GM13976 (cell line): ENCODE results near the gene TDRD9.

Source experiments
- DNase-seq: peaks from one replicate; pipeline ENCODE4 v3.0.0; 2012; ENCODE audit warnings: low spot score
- in situ Hi-C: fragments of 300-500 bp; cut with MboI; formaldehyde crosslinking; loops from one replicate; pipeline ENCODE4 v1.12.0; 2022; ENCODE audit warnings: low sequenced_read_pairs, mixed read lengths, inconsistent platforms; ENCODE audit not compliant: unreplicated experiment
- TF ChIP-seq, protein P1 (sequence below): IDR thresholded peaks from 2 replicates; pipeline ENCODE4 v1.5.1; 2012; ENCODE audit warnings: borderline replicate concordance, mild to moderate bottlenecking; ENCODE audit not compliant: insufficient read depth; ENCODE audit errors: extremely low read depth, missing control alignments, control extremely low read depth

The TDRD9 gene

DNA sequence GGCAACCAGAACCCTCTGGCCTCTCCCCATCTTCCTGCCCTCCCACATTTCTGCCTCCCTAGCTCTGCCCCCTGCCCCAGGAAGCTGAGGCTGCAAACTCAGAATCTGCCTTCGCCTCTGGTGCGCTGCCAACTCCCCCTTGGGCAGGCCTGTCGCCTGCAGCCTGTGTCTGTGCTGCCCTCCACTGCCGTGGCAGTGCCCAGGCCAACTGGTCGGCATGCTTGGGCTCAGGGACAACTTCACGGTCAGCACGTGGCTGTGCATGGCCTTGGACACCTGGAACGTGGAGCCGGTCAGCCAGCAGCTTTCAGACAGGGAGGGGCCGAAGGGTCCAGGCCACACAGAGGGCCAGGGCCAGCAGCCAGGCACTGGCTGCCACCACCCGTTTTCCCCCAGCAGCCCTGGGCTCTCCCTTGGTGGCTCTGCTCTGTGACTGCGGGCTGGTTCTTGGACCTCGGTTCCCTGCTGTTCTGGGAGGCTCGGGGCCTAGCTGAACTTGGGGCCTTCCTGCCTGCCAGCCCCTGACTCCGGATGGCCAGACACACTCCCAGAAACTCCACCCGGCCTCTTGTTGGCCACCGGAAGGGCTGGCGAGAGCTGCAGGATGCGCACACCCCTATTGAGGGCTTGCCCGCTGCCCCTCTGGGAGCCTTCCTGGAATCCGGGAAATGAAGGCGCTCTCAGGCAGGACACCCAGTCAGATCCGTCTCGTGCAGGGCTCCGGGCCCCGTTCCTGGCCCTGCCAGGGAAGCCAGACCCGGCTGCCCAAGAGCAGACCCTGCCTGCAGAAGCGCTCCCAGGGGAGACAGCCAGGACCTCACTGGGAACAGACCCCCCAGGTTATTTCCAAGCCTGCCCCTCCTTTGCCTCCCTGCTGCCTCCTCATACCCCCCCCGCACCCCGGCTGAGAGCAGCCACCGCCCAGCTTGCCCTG lies 46.7 kb upstream of the TDRD9 start:
- TF ChIP-seq, protein P1, sequence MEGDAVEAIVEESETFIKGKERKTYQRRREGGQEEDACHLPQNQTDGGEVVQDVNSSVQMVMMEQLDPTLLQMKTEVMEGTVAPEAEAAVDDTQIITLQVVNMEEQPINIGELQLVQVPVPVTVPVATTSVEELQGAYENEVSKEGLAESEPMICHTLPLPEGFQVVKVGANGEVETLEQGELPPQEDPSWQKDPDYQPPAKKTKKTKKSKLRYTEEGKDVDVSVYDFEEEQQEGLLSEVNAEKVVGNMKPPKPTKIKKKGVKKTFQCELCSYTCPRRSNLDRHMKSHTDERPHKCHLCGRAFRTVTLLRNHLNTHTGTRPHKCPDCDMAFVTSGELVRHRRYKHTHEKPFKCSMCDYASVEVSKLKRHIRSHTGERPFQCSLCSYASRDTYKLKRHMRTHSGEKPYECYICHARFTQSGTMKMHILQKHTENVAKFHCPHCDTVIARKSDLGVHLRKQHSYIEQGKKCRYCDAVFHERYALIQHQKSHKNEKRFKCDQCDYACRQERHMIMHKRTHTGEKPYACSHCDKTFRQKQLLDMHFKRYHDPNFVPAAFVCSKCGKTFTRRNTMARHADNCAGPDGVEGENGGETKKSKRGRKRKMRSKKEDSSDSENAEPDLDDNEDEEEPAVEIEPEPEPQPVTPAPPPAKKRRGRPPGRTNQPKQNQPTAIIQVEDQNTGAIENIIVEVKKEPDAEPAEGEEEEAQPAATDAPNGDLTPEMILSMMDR: no peak
- in situ Hi-C loops: no loop called here
- DNase-seq: no peak

DNA sequence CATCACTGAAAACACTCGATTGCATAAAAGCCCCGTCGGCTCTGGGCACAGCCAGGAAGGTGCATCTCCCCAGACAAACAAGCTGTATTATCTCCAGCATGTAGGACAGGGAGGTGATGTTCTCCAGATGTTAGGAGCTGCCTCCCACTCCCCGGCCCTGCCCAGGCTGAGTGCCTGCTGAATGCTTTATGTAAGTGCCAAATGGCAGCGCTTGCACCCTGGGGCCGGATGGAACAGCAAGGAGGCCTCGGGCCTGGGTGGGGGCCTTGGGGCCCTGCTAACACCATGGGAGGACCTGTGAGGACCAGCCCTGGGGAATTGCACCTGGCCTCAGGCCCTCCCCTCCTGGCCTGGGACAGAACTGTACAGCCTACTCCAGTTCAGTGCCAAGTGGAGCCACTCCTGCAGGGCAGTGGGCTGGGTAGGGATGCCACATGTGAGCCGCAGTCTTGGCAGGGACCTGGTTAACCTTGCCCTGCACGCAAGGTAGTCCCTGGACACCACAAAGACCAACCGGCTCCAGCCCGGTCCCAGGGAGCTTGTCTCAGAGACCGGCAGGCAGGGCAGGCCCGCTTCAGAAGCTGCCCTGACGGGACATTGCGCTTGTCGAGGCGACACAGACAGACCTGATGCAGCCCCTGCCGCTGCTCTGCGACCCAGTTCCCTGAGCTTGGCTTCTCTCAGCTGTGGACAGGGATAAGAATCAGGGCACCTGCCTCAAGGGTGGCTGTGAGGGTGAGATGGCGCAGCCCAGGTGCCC lies 45.6 kb upstream of the TDRD9 start:
- no peak for DNase-seq
- in situ Hi-C loops: no loop called here
- TF ChIP-seq, protein P1: no peak

GRCh38 chr14:103883263-103883523 lies 45.1 kb upstream of the TDRD9 start:
- TF ChIP-seq, protein P1: no peak
- DNase-seq: no peak
- in situ Hi-C loops: no loop called here

GRCh38 chr14:103884854-103885253 lies 43.4 kb upstream of the TDRD9 start:
- TF ChIP-seq, protein P1: no peak
- no peak for DNase-seq
- in situ Hi-C loops: no loop called here

GRCh38 chr14:103885509-103885932 lies 42.7 kb upstream of the TDRD9 start:
- in situ Hi-C loops: no loop called here
- no peak for DNase-seq
- TF ChIP-seq, protein P1: no peak

DNA sequence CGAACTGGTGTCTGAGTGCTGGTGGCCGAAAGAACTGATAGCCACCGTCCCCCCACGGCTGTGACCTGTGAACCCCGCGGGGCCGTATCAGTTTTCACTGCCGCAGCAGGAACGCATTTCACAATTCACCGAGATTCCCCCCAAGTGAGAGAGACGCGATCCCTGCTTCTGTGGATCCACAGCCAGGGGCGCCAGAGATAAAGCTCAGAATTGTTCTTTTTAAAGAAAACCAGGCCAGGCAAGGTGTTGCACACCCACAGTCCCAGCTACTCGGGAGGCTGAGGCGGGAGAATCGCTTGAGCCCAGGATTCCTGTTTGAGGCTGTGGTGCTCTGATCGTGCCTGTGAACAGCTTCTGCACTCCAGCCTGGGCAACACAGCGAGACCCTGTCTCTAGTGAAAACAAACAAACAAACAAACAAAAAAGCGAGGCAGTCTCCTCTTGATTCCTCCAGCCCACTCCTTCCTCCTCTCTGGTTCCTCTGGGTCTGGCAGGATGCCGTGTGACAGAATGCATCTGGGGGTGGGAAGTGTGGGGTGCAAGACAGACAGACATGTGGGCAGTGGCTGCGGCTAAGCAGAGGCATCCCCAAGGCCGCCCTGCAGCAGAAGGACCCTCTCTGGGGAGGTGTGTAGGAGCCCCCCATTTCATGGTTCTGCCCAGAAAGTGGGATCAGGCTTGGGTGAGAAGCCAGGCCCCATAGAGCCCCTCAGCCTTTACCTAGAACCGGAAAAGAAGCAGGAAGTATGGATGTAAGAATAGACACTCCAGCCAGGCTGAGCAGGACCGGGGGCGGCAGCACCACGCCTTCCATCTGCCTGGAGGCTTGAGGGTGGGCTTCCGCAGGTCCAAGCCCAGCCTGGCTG lies 41.7 kb upstream of the TDRD9 start:
- TF ChIP-seq, protein P1: no peak
- no peak for DNase-seq
- in situ Hi-C loops: no loop called here
